K562 (cell line): Measurements from ENCODE around the gene GRIK1. TPM values are rescaled to one million over a fixed set of nuclear protein-coding genes. Genes with fewer than 3 reads are reported as not detected.

Experiments used
- ATAC-seq: fragments of 200-7000 bp; cut with Tn5 transposase; 3 replicates; pipeline ENCODE4 v1.9.1; 2020; ENCODE audit warnings: moderate library complexity
- BruUV-seq: library from RNA; stranded (reverse); fragments of 400-500 nt; replicated peaks from 2 replicates; lab custom pipeline; 2021; lab: Mats Ljungman, UMichigan
- CTCF ChIA-PET: fragments of 300-600 bp; formaldehyde crosslinking; extraction: SDS; loops from one replicate; lab custom pipeline; 2021; ENCODE audit warnings: low intra/inter-chr PET ratio; lab: Yijun Ruan, JAX
- POLR2A ChIA-PET: fragments of 300-600, 350-650 bp; sonication (Branson Sonifier 250); formaldehyde crosslinking; extraction: SDS; loops from one replicate; lab custom pipeline; 2021; ENCODE audit warnings: antibody characterized with exemption, inconsistent platforms; lab: Yijun Ruan, JAX
- DNase-seq, 4 experiments: peaks; one replicate each; pipeline versions ENCODE4 v3.0.0 to v3.0.0-alpha.2; 2011 to 2018; ENCODE audit warnings: low spot score in 3 of 4, mixed read lengths in 3 of 4; ENCODE audit errors: extremely low read depth in 1 of 4
- FAIRE-seq: peaks from 2 replicates; lab custom pipeline; 2011; peaks lifted over from hg19 to GRCh38; lab: Jason Lieb, UNC
- H2AFZ ChIP-seq: 2 replicates; pipeline ENCODE4 v1.6.0; 2011; ENCODE audit warnings: low read depth, low read length, control low read depth, inconsistent platforms
- H3K27ac ChIP-seq: fragments of 200-600 bp; 3 replicates; pipeline ENCODE4 v1.8.0; 2011; ENCODE audit warnings: low read depth, mild to moderate bottlenecking, control low read depth, inconsistent platforms, low read length, moderate library complexity, mixed read lengths; ENCODE audit errors: extremely low read depth
- H3K27me3 ChIP-seq, 2 experiments: fragments of 300-600 bp in 1 of 2; 2 replicates in 1 of 2; 3 replicates in 1 of 2; pipeline versions ENCODE4 v1.6.0 to v1.8.0; 2011; ENCODE audit warnings: inconsistent platforms in 2 of 2, low read length in 2 of 2, mild to moderate bottlenecking in 1 of 2, mixed read lengths in 1 of 2, moderate library complexity in 1 of 2; ENCODE audit not compliant: control insufficient read depth in 2 of 2, insufficient read depth in 2 of 2
- H3K36me3 ChIP-seq: fragments of 300-600 bp; 3 replicates; pipeline ENCODE4 v1.8.0; 2011; ENCODE audit warnings: mild to moderate bottlenecking, low read length, inconsistent platforms; ENCODE audit not compliant: control insufficient read depth, insufficient read depth
- H3K4me1 ChIP-seq, 2 experiments: fragments of 200-600 bp in 1 of 2; replicated peaks in 1 of 2; 2 replicates in 1 of 2; 3 replicates in 1 of 2; pipeline versions ENCODE4 v1.5.1 to v1.8.0; 2011; ENCODE audit warnings: inconsistent platforms in 2 of 2, low read length in 2 of 2, mild to moderate bottlenecking in 1 of 2, mixed read lengths in 1 of 2, moderate library complexity in 1 of 2; ENCODE audit not compliant: control insufficient read depth in 2 of 2, insufficient read depth in 2 of 2
- H3K4me2 ChIP-seq: 2 replicates; pipeline ENCODE4 v1.6.1; 2011; ENCODE audit warnings: low read length, control low read depth, inconsistent platforms, mixed read lengths; ENCODE audit not compliant: insufficient read depth
- H3K4me3 ChIP-seq: fragments of 200-600 bp; sonication (generic), shearing (Covaris generic); 2 replicates; pipeline ENCODE4 v1.5.1; 2016; ENCODE audit warnings: control low read depth, inconsistent platforms
- H3K79me2 ChIP-seq: fragments of 200-600 bp; 3 replicates; pipeline ENCODE4 v1.8.0; 2011; ENCODE audit warnings: low read length, inconsistent platforms; ENCODE audit not compliant: control insufficient read depth, insufficient read depth
- H3K9ac ChIP-seq, 2 experiments: 2 replicates each; pipeline versions ENCODE4 v1.6.0 to v1.6.1; 2011; ENCODE audit warnings: low read depth in 2 of 2, low read length in 2 of 2, control low read depth in 1 of 2, inconsistent platforms in 1 of 2, mild to moderate bottlenecking in 1 of 2, mixed read lengths in 1 of 2; ENCODE audit not compliant: insufficient read depth in 1 of 2
- H3K9me1 ChIP-seq: one replicate; pipeline ENCODE4 v1.6.0; 2011; ENCODE audit warnings: inconsistent platforms, mild to moderate bottlenecking, low read length, moderate library complexity; ENCODE audit not compliant: control insufficient read depth, insufficient read depth
- H3K9me3 ChIP-seq: replicated peaks from 2 replicates; pipeline ENCODE4 v1.5.1; 2011; ENCODE audit warnings: low read depth, low read length, inconsistent platforms; ENCODE audit not compliant: control insufficient read depth, insufficient read depth
- H4K20me1 ChIP-seq: replicated peaks from 2 replicates; pipeline ENCODE4 v1.6.1; 2011; ENCODE audit warnings: low read length, inconsistent platforms, mixed read lengths; ENCODE audit not compliant: control insufficient read depth, insufficient read depth
- ARNT ChIP-seq, 2 experiments: fragments of 450-650 bp; IDR thresholded peaks; 2 replicates each; pipeline ENCODE4 v1.6.1; 2016; ENCODE audit warnings: mild to moderate bottlenecking in 1 of 2
- CHD4 ChIP-seq: fragments of 200-600 bp; sonication (generic); IDR thresholded peaks from 3 replicates; pipeline ENCODE4 v1.6.1; 2012; ENCODE audit warnings: low read depth, mild to moderate bottlenecking, mixed read lengths, low read length, inconsistent platforms; ENCODE audit not compliant: insufficient read depth, insufficient replicate concordance, poor library complexity, severe bottlenecking
- CREM ChIP-seq: IDR thresholded peaks from 2 replicates; pipeline ENCODE4 v1.6.1; 2014; ENCODE audit warnings: antibody characterized with exemption, low read depth
- DLX4 ChIP-seq: fragments of 250-450 bp; sonication (Bioruptor Pico); IDR thresholded peaks from 2 replicates; pipeline ENCODE4 v1.6.1; 2021; ENCODE audit warnings: mild to moderate bottlenecking
- HSF4 ChIP-seq: fragments of 250-450 bp; sonication (Bioruptor Pico); IDR thresholded peaks from 2 replicates; pipeline ENCODE4 v2.1.2; 2022; ENCODE audit warnings: mild to moderate bottlenecking, moderate library complexity, borderline replicate concordance
- IRF2 ChIP-seq: sonication (generic); formaldehyde crosslinking; IDR thresholded peaks from 2 replicates; pipeline ENCODE4 v1.8.1; 2022; ENCODE audit warnings: mild to moderate bottlenecking, missing genetic modification reagents
- LCOR ChIP-seq: sonication (generic); formaldehyde crosslinking; IDR thresholded peaks from 2 replicates; pipeline ENCODE4 v1.8.0; 2022; ENCODE audit warnings: mild to moderate bottlenecking, missing genetic modification reagents
- PYGO2 ChIP-seq: fragments of 450-650 bp; IDR thresholded peaks from 2 replicates; pipeline ENCODE4 v1.6.1; 2016; ENCODE audit warnings: mild to moderate bottlenecking, missing genetic modification characterization, moderate library complexity, missing compliant biosample characterization
- TEAD4 ChIP-seq, 2 experiments: sonication (generic) in 1 of 2; formaldehyde crosslinking in 1 of 2; IDR thresholded peaks; 2 replicates each; pipeline versions ENCODE4 v1.6.1 to v1.8.0; 2012 to 2022; ENCODE audit warnings: borderline replicate concordance in 1 of 2, inconsistent platforms in 1 of 2, low read length in 1 of 2, mild to moderate bottlenecking in 1 of 2, missing genetic modification reagents in 1 of 2
- TFAM ChIP-seq: fragments of 250-450 bp; sonication (Bioruptor Pico); conservative IDR thresholded peaks from 2 replicates; pipeline ENCODE4 v1.5.0; 2021; ENCODE audit warnings: mild to moderate bottlenecking, moderate library complexity
- UBTF ChIP-seq, 2 experiments: IDR thresholded peaks; 2 replicates each; pipeline ENCODE4 v1.6.1; 2012; ENCODE audit warnings: improper control_type of control experiment in 2 of 2, low read depth in 2 of 2, low read length in 2 of 2, borderline replicate concordance in 1 of 2
- XRCC3 ChIP-seq: fragments of 450-650 bp; IDR thresholded peaks from 2 replicates; pipeline ENCODE4 v1.6.1; 2017; ENCODE audit warnings: mild to moderate bottlenecking, moderate library complexity
- ZFP36 ChIP-seq: fragments of 150-350 bp; IDR thresholded peaks from 2 replicates; pipeline ENCODE4 v1.6.1; 2018; ENCODE audit warnings: low read length, low read depth; ENCODE audit not compliant: partially characterized antibody
- ZNF146 ChIP-seq: IDR thresholded peaks from one replicate; pipeline ENCODE4 v1.6.1; 2018; ENCODE audit warnings: missing compliant biosample characterization; ENCODE audit not compliant: unreplicated experiment
- ZNF165 ChIP-seq: fragments of 250-450 bp; sonication (Bioruptor Pico); IDR thresholded peaks from 2 replicates; pipeline ENCODE4 v1.4.0; 2020; ENCODE audit warnings: borderline replicate concordance
- ZNF23 ChIP-seq: fragments of 250-450 bp; sonication (Bioruptor Pico); IDR thresholded peaks from 2 replicates; pipeline ENCODE4 v1.4.0; 2020; ENCODE audit warnings: mild to moderate bottlenecking
- ZNF239 ChIP-seq: fragments of 250-450 bp; sonication (Bioruptor Pico); IDR thresholded peaks from 2 replicates; pipeline ENCODE4 v1.4.0; 2020; ENCODE audit warnings: mild to moderate bottlenecking
- WGBS: fragments of 100-300 bp; shearing (Covaris generic); methylation state at CpG from one replicate; pipeline ENCODE4 v1.1.6; 2016; ENCODE audit warnings: low coverage, mixed read lengths; ENCODE audit not compliant: insufficient coverage; ENCODE audit errors: missing lambda C conversion rate; 5-methylcytosine and 5-hydroxymethylcytosine counted together
- in situ Hi-C: fragments of 300-500 bp; cut with MboI; formaldehyde crosslinking; loops from 4 replicates; pipeline ENCODE4 v1.15.0; 2018; ENCODE audit warnings: inconsistent platforms, mixed read lengths
- intact Hi-C: fragments of 100-400 bp; cut with micrococcal nuclease; formaldehyde crosslinking; loops from 2 replicates; pipeline ENCODE4 v1.14.2; 2022
- polyA plus RNA-seq, 8 experiments: library from polyadenylated mRNA; depleted of rRNA in 4 of 8; stranded (reverse) in 5 of 8; unstranded in 3 of 8; fragments of >200 nt; fragmentation: Nextera tagmentation in 2 of 8; fragmentation: Illumina TruSeq in 1 of 8; extraction: Ambion mirVana in 2 of 8; extraction: Trizol in 1 of 8; gene quantifications; 2 replicates each; pipeline versions ENCODE4 v1.2.1 to v1.2.3, GENCODE V29; 2011 to 2014; ENCODE audit warnings: inconsistent platforms in 1 of 8, missing spikeins in 1 of 8
- total RNA-seq, 7 experiments: library from RNA; depleted of rRNA in 6 of 7; stranded (reverse); fragments of >200 nt in 6 of 7; fragmentation: Illumina TruSeq in 2 of 7; extraction: Trizol in 2 of 7; gene quantifications; 2 replicates each; pipeline versions ENCODE4 v1.2.1 to v1.2.3, GENCODE V29; 2011 to 2021; ENCODE audit warnings: low replicate concordance in 1 of 7
- TF ChIP-seq, protein P1 (sequence below): fragments of 200-400 bp; formaldehyde crosslinking; IDR thresholded peaks from 2 replicates; pipeline ENCODE4 v1.6.1; 2017; ENCODE audit warnings: mild to moderate bottlenecking, low read depth, low read length, moderate library complexity

Gene GRIK1
- total and polyA plus RNA-seq, 9 of the 15 experiments (the other 6 are each of a cell fraction or from before 2014, with no cell fraction given) = 0.17 to 2.8 (median 0.53) TPM

DNA sequence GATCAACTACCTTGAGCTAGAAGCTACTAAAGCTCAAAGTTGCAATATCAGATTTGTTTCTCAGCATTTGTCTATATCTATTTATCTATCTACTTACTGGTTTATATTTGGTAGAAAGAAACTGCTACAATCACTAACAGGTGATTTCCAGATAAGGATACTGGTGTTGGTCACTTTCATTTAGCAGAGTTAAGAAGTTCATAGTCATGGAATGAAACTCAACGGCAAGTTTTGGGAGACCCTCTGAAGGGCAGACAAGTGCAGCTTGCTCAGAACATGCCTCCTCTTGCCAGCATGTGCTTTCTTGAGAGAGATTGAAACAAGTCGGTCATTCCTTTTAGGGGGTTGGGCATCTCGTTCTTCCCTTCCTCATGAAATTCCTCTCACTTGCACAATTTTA, 296.5 kb downstream of the GRIK1 start:
- no TSS peak for BruUV-seq
- no peak overlapping the region for H3K4me3 ChIP-seq
- H3K9me3 ChIP-seq = peaks cover 6% of the 10 kb centered on the region
- CTCF ChIA-PET = no interaction called here
- H3K79me2 ChIP-seq = no peaks in the 10 kb centered on the region
- H3K9ac ChIP-seq = peak overlapping the region in 1 of 2 experiments; percentile 75; a peak in 2 of 4 replicates
- H3K27me3 ChIP-seq = no peaks in the 10 kb centered on the region
- no peak for FAIRE-seq
- peak overlapping the region; percentile 98 for H3K27ac ChIP-seq
- no peaks in the 10 kb centered on the region for H3K9me1 ChIP-seq
- WGBS = 21% methylated on average over 3 of the region's 3 CpGs
- peak overlapping the region; percentile 48 for H2AFZ ChIP-seq
- H3K4me1 ChIP-seq = peaks cover 18 to 92% of the 10 kb centered on the region in 2 experiments
- H3K4me2 ChIP-seq = no peak overlapping the region; the same call in 1 of the 2 replicates
- ATAC-seq = no peak
- in situ Hi-C loops = no loop called here
- no peaks in the 10 kb centered on the region for H4K20me1 ChIP-seq
- intact Hi-C loops = loop anchor here (5.0 kb wide), 1 partner anchor 166 kb away; no protein-coding TSS in a partner anchor
- peaks cover 5% of the 10 kb centered on the region for H3K36me3 ChIP-seq
- POLR2A ChIA-PET = interaction anchor here (1.0 kb wide), 1 partner anchor 48 kb away, joined by 4 read pairs; no protein-coding TSS in a partner anchor
- peak in 1 of 4 experiments; percentile 33 for DNase-seq
- TF ChIP-seq CHD4 = peak; percentile 28
- TF ChIP-seq UBTF (IDR thresholded peaks at IDR 0.05; ENCODE audit: borderline replicate concordance in 1 of 2, low read depth in 2 of 2, low read length in 2 of 2) = no peak
- no peak for TF ChIP-seq CREM
- no peak; the same call in 1 of the 2 replicates for TF ChIP-seq ZNF23 (CRISPR knock-in tag)
- TF ChIP-seq ARNT (IDR thresholded peaks at IDR 0.05) = no peak
- no peak for TF ChIP-seq LCOR
- TF ChIP-seq XRCC3 = no peak
- no peak for TF ChIP-seq IRF2 (CRISPR knock-in tag)
- TF ChIP-seq, protein P1, sequence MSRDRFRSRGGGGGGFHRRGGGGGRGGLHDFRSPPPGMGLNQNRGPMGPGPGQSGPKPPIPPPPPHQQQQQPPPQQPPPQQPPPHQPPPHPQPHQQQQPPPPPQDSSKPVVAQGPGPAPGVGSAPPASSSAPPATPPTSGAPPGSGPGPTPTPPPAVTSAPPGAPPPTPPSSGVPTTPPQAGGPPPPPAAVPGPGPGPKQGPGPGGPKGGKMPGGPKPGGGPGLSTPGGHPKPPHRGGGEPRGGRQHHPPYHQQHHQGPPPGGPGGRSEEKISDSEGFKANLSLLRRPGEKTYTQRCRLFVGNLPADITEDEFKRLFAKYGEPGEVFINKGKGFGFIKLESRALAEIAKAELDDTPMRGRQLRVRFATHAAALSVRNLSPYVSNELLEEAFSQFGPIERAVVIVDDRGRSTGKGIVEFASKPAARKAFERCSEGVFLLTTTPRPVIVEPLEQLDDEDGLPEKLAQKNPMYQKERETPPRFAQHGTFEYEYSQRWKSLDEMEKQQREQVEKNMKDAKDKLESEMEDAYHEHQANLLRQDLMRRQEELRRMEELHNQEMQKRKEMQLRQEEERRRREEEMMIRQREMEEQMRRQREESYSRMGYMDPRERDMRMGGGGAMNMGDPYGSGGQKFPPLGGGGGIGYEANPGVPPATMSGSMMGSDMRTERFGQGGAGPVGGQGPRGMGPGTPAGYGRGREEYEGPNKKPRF = no peak
- TF ChIP-seq TFAM = no peak
- TF ChIP-seq ZNF239 = peak; percentile 27
- TF ChIP-seq HSF4 (CRISPR knock-in tag) = no peak
- no peak for TF ChIP-seq TEAD4 (IDR thresholded peaks at IDR 0.05; ENCODE audit: low read length)
- no peak for TF ChIP-seq TEAD4 (CRISPR knock-in tag; IDR thresholded peaks at IDR 0.05; ENCODE audit: borderline replicate concordance)
- peak; percentile 39; the same call in 1 of the 2 replicates for TF ChIP-seq PYGO2 (tag)
- TF ChIP-seq ZNF165 (CRISPR knock-in tag) = 0 out of 2 replicates have a peak, but pooled peaks have one; percentile 45
- TF ChIP-seq DLX4 (CRISPR knock-in tag) = no peak
- TF ChIP-seq ZNF146 = no peak
- no peak for TF ChIP-seq ZFP36
